ENCODE data around the gene NLGN1. TPM values are rescaled to one million over a fixed set of nuclear protein-coding genes. Genes with fewer than 3 reads are reported as not detected.

Gene NLGN1
- total and polyA plus RNA-seq, 9 of the 15 experiments (the other 6 are each of a cell fraction or from before 2014, with no cell fraction given): under 0.01 to 0.01 TPM; not detected in 7

GRCh38 chr3:174035328-174035886 lies 637.9 kb downstream of the NLGN1 start (continued):
- TF ChIP-seq TSHZ1 (CRISPR knock-in tag; IDR thresholded peaks at IDR 0.05) (no peak), XRCC3 (IDR thresholded peaks at IDR 0.05) (no peak), CCAR2 (IDR thresholded peaks at IDR 0.05; ENCODE audit: low read depth, low read length) (no peak), NFATC3 (IDR thresholded peaks at IDR 0.05) (no peak)
- TF ChIP-seq, protein P1, sequence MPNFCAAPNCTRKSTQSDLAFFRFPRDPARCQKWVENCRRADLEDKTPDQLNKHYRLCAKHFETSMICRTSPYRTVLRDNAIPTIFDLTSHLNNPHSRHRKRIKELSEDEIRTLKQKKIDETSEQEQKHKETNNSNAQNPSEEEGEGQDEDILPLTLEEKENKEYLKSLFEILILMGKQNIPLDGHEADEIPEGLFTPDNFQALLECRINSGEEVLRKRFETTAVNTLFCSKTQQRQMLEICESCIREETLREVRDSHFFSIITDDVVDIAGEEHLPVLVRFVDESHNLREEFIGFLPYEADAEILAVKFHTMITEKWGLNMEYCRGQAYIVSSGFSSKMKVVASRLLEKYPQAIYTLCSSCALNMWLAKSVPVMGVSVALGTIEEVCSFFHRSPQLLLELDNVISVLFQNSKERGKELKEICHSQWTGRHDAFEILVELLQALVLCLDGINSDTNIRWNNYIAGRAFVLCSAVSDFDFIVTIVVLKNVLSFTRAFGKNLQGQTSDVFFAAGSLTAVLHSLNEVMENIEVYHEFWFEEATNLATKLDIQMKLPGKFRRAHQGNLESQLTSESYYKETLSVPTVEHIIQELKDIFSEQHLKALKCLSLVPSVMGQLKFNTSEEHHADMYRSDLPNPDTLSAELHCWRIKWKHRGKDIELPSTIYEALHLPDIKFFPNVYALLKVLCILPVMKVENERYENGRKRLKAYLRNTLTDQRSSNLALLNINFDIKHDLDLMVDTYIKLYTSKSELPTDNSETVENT (CRISPR knock-in tag; IDR thresholded peaks at IDR 0.05): no peak

DNA sequence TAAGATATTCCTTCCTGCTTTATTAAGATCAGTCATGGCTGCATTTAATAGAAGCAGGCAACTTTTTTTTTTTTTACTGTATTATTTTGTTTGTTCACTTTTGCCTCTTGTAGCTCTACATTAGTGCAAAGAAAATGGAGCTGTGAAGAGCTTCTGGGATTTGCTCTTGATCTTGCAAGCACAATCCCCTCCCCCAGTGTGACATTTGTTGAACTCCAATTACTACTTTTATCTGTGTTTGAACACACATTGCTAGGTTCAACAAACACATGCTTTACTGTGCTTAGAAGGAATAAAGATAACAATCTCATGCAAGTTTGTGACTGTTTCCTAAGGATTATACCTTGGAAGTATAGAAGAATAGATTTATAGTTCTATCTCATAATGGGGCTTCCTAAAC lies 648.8 kb downstream of the NLGN1 start:
- CTCF ChIA-PET (ENCODE audit: low intra/inter-chr PET ratio): no interaction called here
- no peak for FAIRE-seq
- no peak overlapping the region for H3K4me3 ChIP-seq

More for the DNA sequence above, 648.8 kb downstream of the NLGN1 start:
- no peak for DNase-seq (ENCODE audit: extremely low read depth in 1 of 4, low spot score in 3 of 4)
- POLR2A ChIA-PET: no interaction called here
- Histone ChIP-seq H2AFZ (ENCODE audit: low read depth, low read length) (no peak overlapping the region), H3K4me1 (replicated peaks in 1 of 2; ENCODE audit: control insufficient read depth in 2 of 2, insufficient read depth in 2 of 2, low read length in 2 of 2) (no peaks in the 10 kb centered on the region), H3K9me1 (ENCODE audit: control insufficient read depth, insufficient read depth, low read length) (no peaks in the 10 kb centered on the region), H3K79me2 (ENCODE audit: control insufficient read depth, insufficient read depth, low read length) (no peaks in the 10 kb centered on the region), H4K20me1 (replicated peaks; ENCODE audit: control insufficient read depth, insufficient read depth, low read length) (no peaks in the 10 kb centered on the region), H3K9me3 (replicated peaks; ENCODE audit: control insufficient read depth, insufficient read depth, low read depth, low read length) (no peaks in the 10 kb centered on the region), H3K36me3 (ENCODE audit: control insufficient read depth, insufficient read depth, low read length) (no peaks in the 10 kb centered on the region), H3K9ac (ENCODE audit: insufficient read depth in 1 of 2, low read depth in 2 of 2, low read length in 2 of 2) (no peak overlapping the region), H3K27me3 (ENCODE audit: control insufficient read depth in 2 of 2, insufficient read depth in 2 of 2, low read length in 2 of 2) (no peaks in the 10 kb centered on the region), H3K4me2 (ENCODE audit: insufficient read depth, low read length) (no peak overlapping the region), H3K27ac (ENCODE audit: extremely low read depth, low read depth, low read length) (no peak overlapping the region)
- no peak for ATAC-seq
- intact Hi-C loops (cut with micrococcal nuclease): no loop called here
- BruUV-seq (replicated peaks): no TSS peak
- TF ChIP-seq POLR2A (conservative IDR thresholded peaks at IDR 0.05) (no peak), ZNF143 (CRISPR knock-in tag; IDR thresholded peaks at IDR 0.05) (no peak), ZNF124 (CRISPR knock-in tag; IDR thresholded peaks at IDR 0.05) (no peak), TFAM (CRISPR knock-in tag; conservative IDR thresholded peaks at IDR 0.05) (no peak), ARID3A (IDR thresholded peaks at IDR 0.05; ENCODE audit: borderline replicate concordance, low read depth, low read length) (no peak)
- in situ Hi-C loops (cut with MboI): no loop called here
